GM21423 (cell line): ENCODE measurements around the gene SFR1.
"Not testable (repeated sequence)": the region's sequence is repeated elsewhere in the genome, so short reads cannot be mapped to it uniquely, and the experiment has no call there.

Source experiments
- ATAC-seq: cut with Tn5 transposase; IDR thresholded peaks from one replicate; pipeline ENCODE4 v1.9.1; 2021; ENCODE audit warnings: mild to moderate bottlenecking, moderate library complexity; ENCODE audit not compliant: unreplicated experiment

The SFR1 gene

DNA sequence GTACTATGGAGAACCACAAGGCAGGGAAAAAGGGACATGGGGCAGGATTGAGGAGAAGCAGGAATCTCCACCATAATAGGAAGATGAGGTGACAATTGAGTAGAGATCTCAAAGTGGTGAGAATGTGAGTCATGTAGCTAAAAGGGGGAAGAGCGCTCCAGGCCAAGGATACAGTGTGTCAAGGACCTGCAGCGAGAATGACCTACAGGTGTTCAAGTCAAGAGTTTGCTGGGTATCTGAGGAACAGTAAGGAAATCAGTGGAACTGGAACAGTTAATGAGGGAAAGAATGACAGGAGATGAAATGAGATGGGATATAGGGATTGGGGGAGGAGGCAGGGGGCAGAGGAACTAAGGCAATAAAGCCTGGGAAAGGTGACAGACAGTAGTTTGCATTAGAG lies 33.6 kb downstream of the SFR1 start:
- ATAC-seq: no peak

DNA sequence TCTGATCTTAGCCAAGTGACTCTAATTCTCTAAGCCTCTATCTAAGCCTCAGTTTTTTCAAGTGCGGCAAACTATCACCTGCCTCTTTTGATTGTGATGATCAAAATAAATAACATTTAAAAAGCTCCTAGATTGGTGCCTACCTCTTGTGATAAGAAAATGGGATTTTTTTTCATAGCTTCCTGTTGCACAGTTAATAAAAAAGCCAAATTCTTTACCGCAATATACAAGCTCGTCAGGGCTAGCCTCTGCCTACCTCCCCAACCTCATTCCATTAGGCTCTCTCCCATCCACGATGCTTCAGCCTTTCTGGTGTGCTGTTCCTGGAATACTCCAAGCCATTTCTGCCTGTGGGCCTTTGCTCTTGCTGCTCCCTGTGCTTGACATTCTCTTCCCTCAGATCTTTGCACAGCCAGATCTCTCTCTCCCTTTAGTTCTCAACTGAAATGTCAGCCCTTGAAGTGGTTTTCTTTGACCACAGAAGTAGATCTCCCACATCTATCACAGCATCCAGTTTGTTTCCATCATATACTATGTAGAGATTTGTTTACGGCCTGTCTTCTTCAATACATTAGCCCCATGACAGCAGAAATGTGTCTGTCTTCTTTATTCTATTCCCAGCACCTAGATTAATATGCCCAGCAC lies 48.8 kb downstream of the SFR1 start:
- ATAC-seq: no peak

DNA sequence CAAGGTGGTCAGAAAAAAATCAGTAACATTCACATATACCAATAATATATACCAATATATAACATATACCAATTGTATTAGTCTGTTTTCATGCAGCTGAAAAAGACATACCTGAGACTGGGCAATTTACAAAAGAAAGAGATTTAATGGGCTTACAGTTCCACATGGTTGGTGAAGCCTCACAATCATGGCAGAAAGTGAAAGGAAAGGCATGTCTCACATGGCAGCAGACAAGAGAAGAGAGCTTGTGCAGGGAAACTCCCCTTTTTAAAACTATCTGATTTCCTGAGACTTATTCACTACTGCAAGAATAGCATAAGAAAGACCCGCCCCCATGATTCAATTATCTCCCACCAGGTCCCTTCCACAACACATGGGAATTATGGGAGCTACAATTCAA lies 52.2 kb downstream of the SFR1 start:
- not testable (repeated sequence) for ATAC-seq
